ENCODE results near the gene RAB27A. TPM values are rescaled to one million over a fixed set of nuclear protein-coding genes. Genes with fewer than 3 reads are reported as not detected.

RAB27A gene
- total RNA-seq, 6 experiments from 2014 or later: 15.9 to 41.4 (median 21.0) TPM

DNA sequence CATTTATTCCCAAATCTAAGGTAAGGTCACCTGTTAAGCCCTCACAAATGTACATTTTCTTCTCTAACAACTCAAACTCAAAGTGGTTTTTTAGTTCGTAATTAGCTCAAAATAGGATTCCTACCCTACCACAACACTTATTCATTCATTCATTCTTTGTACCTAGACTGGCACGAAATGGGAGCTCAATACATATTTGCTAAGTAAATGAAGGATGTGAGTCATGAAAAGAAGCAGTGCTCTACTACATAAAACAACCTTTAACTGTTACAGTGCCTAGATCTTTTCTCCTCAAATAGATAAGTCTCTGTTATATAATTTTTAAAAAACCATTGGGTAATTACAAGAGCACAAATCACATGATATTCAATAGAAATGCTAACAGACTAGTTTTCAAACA lies 105.9 kb downstream of the RAB27A start:
- Histone ChIP-seq H3K27me3 (no peaks in the 10 kb centered on the region), H3K4me1 (no peaks in the 10 kb centered on the region), H3K36me3 (peaks cover 0 to 57% (median 24%) of the 10 kb centered on the region in 4 donors), H3K9me3 (no peaks in the 10 kb centered on the region), H3K27ac (no peak overlapping the region), H3K4me3 (no peak overlapping the region)
- intact Hi-C loops (cut with DNase I): no loop called here
- no peak for DNase-seq
- 77% methylated on average over 2 of the region's 2 CpGs for WGBS (ENCODE audit: insufficient coverage, low coverage, low lambda C conversion rate, missing lambda C conversion rate)
- no peak for TF ChIP-seq POLR2A (IDR thresholded peaks at IDR 0.05)
- TF ChIP-seq, protein P1, sequence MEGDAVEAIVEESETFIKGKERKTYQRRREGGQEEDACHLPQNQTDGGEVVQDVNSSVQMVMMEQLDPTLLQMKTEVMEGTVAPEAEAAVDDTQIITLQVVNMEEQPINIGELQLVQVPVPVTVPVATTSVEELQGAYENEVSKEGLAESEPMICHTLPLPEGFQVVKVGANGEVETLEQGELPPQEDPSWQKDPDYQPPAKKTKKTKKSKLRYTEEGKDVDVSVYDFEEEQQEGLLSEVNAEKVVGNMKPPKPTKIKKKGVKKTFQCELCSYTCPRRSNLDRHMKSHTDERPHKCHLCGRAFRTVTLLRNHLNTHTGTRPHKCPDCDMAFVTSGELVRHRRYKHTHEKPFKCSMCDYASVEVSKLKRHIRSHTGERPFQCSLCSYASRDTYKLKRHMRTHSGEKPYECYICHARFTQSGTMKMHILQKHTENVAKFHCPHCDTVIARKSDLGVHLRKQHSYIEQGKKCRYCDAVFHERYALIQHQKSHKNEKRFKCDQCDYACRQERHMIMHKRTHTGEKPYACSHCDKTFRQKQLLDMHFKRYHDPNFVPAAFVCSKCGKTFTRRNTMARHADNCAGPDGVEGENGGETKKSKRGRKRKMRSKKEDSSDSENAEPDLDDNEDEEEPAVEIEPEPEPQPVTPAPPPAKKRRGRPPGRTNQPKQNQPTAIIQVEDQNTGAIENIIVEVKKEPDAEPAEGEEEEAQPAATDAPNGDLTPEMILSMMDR (IDR thresholded peaks at IDR 0.05): no peak
- no peak for ATAC-seq

DNA sequence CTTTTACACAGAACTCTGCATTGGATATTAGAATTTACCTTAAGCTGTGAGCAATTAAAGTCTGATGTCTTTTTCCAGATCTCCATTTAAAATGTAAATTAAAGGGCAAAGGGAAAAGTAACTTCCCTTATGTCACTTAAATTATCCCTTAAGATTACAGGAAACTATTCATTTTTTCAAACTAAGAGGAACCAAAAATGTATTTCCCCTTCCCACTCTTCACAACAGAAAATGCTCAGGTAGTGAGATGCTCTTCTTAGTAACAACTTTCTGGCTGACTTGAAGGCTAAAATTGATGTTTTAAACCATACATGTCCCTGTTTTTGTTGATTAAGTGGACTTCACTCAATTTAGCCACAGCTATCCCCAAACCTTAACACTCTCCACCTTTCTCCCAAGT lies 110.5 kb downstream of the RAB27A start:
- Histone ChIP-seq H3K4me3 (no peak overlapping the region), H3K9me3 (no peaks in the 10 kb centered on the region), H3K36me3 (peaks cover 0 to 38% (median 20%) of the 10 kb centered on the region in 4 donors), H3K27me3 (no peaks in the 10 kb centered on the region), H3K4me1 (no peaks in the 10 kb centered on the region), H3K27ac (no peak overlapping the region)
- DNase-seq (no peak), ATAC-seq (no peak)
- intact Hi-C loops (cut with DNase I): no loop called here
- TF ChIP-seq POLR2A (IDR thresholded peaks at IDR 0.05): no peak

DNA sequence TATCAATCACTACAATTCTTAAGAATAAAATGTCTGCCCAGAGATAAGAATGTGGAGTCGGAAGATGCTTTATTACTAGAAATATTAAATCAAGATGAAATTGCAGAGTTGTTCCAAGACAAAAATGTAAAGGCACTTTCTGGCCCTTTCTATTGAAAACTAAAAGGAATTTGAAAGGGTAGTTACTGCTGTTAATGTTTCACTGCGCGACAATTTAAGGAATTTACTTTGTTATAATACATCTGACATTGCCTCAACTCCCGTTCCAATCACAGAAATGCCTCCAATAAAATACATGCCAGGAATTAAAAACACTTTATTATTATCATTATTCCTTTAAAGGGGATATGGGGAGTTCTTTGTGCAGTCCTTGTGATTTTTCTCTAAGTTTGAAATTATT lies 119.3 kb downstream of the RAB27A start:
- TF ChIP-seq, protein P1 (IDR thresholded peaks at IDR 0.05): no peak
- TF ChIP-seq POLR2A (IDR thresholded peaks at IDR 0.05): no peak
- Histone ChIP-seq H3K4me3 (no peak overlapping the region), H3K27ac (no peak overlapping the region), H3K4me1 (no peaks in the 10 kb centered on the region), H3K36me3 (no peaks in the 10 kb centered on the region), H3K27me3 (no peaks in the 10 kb centered on the region), H3K9me3 (no peaks in the 10 kb centered on the region)
- intact Hi-C loops (cut with DNase I): no loop called here
- DNase-seq (no peak), ATAC-seq (no peak)
- WGBS (ENCODE audit: insufficient coverage, low coverage, low lambda C conversion rate, missing lambda C conversion rate): 62% methylated on average over 4 of the region's 4 CpGs

DNA sequence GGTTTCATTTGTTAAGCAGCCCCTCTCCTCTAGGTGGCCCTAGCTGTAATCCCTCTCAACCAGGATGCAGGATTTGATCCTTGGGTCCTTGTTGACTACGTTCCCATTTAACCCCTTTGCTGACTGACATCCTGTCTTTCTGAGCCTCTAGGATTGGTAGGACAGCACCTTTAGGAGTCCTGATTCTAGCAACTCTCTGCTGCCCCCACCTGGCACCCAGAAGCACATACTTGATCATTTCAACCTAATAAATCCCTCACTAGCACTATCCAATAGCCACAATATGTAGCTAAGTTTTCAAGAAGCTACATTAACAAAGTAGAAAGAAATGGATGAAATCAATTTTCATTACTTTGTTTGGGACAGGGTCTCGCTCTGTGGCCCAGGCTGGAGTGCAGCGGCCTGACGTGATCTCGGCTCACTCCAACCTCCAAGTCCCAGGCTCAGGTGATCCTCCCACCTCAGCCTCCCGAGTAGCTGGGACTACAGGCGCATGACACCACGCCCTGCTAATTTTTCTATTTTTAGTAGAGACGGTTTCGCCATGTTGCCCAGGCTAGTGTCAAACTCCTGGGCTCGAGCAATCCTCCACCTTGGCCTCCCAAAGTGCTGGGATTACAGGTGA lies 121.2 kb downstream of the RAB27A start:
- Histone ChIP-seq H3K9me3 (no peaks in the 10 kb centered on the region), H3K4me1 (no peaks in the 10 kb centered on the region), H3K27me3 (no peaks in the 10 kb centered on the region), H3K36me3 (no peaks in the 10 kb centered on the region), H3K4me3 (no peak overlapping the region), H3K27ac (no peak overlapping the region)
- peak; percentile 84 to 90 (median 89) for ATAC-seq
- no peak for TF ChIP-seq POLR2A (IDR thresholded peaks at IDR 0.05)
- TF ChIP-seq, protein P1 (IDR thresholded peaks at IDR 0.05): peak; percentile 52 to 76 (median 73)
- DNase-seq: peak; percentile 56 to 66 (median 59)
- 42% methylated on average over 9 of the region's 11 CpGs for WGBS (ENCODE audit: insufficient coverage, low coverage, low lambda C conversion rate, missing lambda C conversion rate)
- intact Hi-C loops (cut with DNase I): no loop called here

DNA sequence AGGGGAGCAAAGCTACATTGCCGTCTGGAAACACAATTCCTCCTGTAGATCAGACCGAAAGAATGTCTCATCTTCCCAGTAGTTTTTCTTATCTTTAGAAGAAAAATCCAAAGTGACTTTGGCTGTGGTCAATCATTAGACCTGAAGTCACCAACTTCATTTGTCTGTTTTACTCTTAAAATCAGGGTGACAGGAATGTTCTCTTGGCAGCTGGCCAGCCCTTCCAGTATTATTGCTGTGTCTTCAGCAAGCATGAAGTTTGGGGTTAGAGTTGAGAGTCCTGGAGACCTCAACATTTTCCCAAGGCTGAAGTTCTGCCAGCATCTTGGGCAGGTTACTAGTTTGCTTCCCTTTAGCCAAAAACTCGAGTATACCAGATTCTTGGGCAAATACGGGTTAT lies 125.3 kb downstream of the RAB27A start:
- Histone ChIP-seq H3K4me3 (no peak overlapping the region), H3K36me3 (no peaks in the 10 kb centered on the region), H3K4me1 (no peaks in the 10 kb centered on the region), H3K27ac (no peak overlapping the region), H3K9me3 (no peaks in the 10 kb centered on the region), H3K27me3 (no peaks in the 10 kb centered on the region)
- ATAC-seq (no peak), DNase-seq (no peak)
- intact Hi-C loops (cut with DNase I): no loop called here
- WGBS (ENCODE audit: insufficient coverage, low coverage, low lambda C conversion rate, missing lambda C conversion rate): 65% methylated on average over 4 of the region's 4 CpGs
- no peak for TF ChIP-seq POLR2A (IDR thresholded peaks at IDR 0.05)
- TF ChIP-seq, protein P1 (IDR thresholded peaks at IDR 0.05): no peak

Other genes starting within 250 kb of the RAB27A start
- gene RSL24D1, start 92.9 kb downstream of the RAB27A start, total RNA-seq: 10 to 100 TPM; 13.2 to 27.7 (median 20.2) TPM
- gene PIGBOS1, start 29.3 kb upstream of the RAB27A start, total RNA-seq: 10 to 100 TPM in 2 of 6 experiments, 1 to 10 TPM in 4; 4.2 to 36.1 (median 5.8) TPM
- gene PIGB, start 29.4 kb upstream of the RAB27A start, total RNA-seq: 10 to 100 TPM in 1 of 6 experiments, 1 to 10 TPM in 5; 5.1 to 10.0 (median 6.5) TPM
- 10 to 100 TPM; 47.3 to 73.1 (median 57.3) TPM for gene CCPG1, start 118.5 kb upstream of the RAB27A start, total RNA-seq
- gene PIERCE2, start 118.7 kb upstream of the RAB27A start, total RNA-seq: 1 to 10 TPM in 3 of 6 experiments, under 1 TPM in 2, not detected in 1; 0.31 to 1.8 (median 1.3) TPM
- gene DNAAF4, start 218.4 kb upstream of the RAB27A start, total RNA-seq: under 1 TPM in 1 of 6 experiments, not detected in 5; 0.19 TPM